ENCODE results near the gene BPI. TPM values are rescaled to one million over a fixed set of nuclear protein-coding genes. Genes with fewer than 3 reads are reported as not detected.
"Not testable (repeated sequence)": the region's sequence is repeated elsewhere in the genome, so short reads cannot be mapped to it uniquely, and the experiment has no call there.

The BPI gene
- total and polyA plus RNA-seq, 4 donors = 0.31 to 5.6 (median 1.1) TPM

GRCh38 chr20:38313676-38314075, 9.7 kb downstream of the BPI start:
- Histone ChIP-seq H3K27ac (ENCODE audit: low read depth in 1 of 2, low read length in 1 of 2) (no peak overlapping the region), H3K36me3 (ENCODE audit: control insufficient read depth in 4 of 4, insufficient read depth in 4 of 4, low read length in 4 of 4) (no peaks in the 10 kb centered on the region), H3K4me1 (ENCODE audit: control insufficient read depth in 5 of 5, insufficient read depth in 5 of 5, low read length in 5 of 5) (no peaks in the 10 kb centered on the region), H3K9me3 (ENCODE audit: control insufficient read depth in 4 of 4, insufficient read depth in 3 of 4, low read length in 3 of 4) (peaks cover 0 to 4% (median 0%) of the 10 kb centered on the region in 4 donors), H3K4me3 (no peak overlapping the region), H3K27me3 (ENCODE audit: control insufficient read depth in 3 of 3, insufficient read depth in 3 of 3, low read length in 2 of 3) (no peaks in the 10 kb centered on the region), H3K9ac (ENCODE audit: insufficient read depth in 1 of 2, low read length in 2 of 2) (no peak overlapping the region)
- WGBS, 2 donors = 94 to 98% methylated on average over 2 of the region's 2 CpGs
- TF ChIP-seq CTCF (IDR thresholded peaks at IDR 0.05; ENCODE audit: control extremely low read depth, extremely low read depth) = no peak
- DNase-seq = no peak
- ATAC-seq (ENCODE audit: insufficient read depth, low FRiP score) = no peak

GRCh38 chr20:38314350-38314749, 10.4 kb downstream of the BPI start:
- not testable (repeated sequence) for H3K36me3 ChIP-seq (ENCODE audit: control insufficient read depth in 4 of 4, insufficient read depth in 4 of 4, low read length in 4 of 4); H3K9me3 ChIP-seq (ENCODE audit: control insufficient read depth in 4 of 4, insufficient read depth in 3 of 4, low read length in 3 of 4); DNase-seq; H3K27me3 ChIP-seq (ENCODE audit: control insufficient read depth in 3 of 3, insufficient read depth in 3 of 3, low read length in 2 of 3); H3K4me1 ChIP-seq (ENCODE audit: control insufficient read depth in 5 of 5, insufficient read depth in 5 of 5, low read length in 5 of 5); H3K9ac ChIP-seq (ENCODE audit: insufficient read depth in 1 of 2, low read length in 2 of 2); H3K4me3 ChIP-seq; H3K27ac ChIP-seq (ENCODE audit: low read depth in 1 of 2, low read length in 1 of 2); ATAC-seq (ENCODE audit: insufficient read depth, low FRiP score)
- WGBS, 2 donors = 93 to 99% methylated on average over 1 of the region's 1 CpG

GRCh38 chr20:38315290-38315966, 11.5 kb downstream of the BPI start:
- ATAC-seq (ENCODE audit: insufficient read depth, low FRiP score) (no peak), DNase-seq (peak; percentile 29 to 66 (median 53))
- Histone ChIP-seq H3K9me3 (ENCODE audit: control insufficient read depth in 4 of 4, insufficient read depth in 3 of 4, low read length in 3 of 4) (peaks cover 0 to 2% (median 0%) of the 10 kb centered on the region in 4 donors), H3K4me3 (no peak overlapping the region), H3K9ac (ENCODE audit: insufficient read depth in 1 of 2, low read length in 2 of 2) (no peak overlapping the region), H3K27ac (ENCODE audit: low read depth in 1 of 2, low read length in 1 of 2) (no peak overlapping the region), H3K36me3 (ENCODE audit: control insufficient read depth in 4 of 4, insufficient read depth in 4 of 4, low read length in 4 of 4) (no peaks in the 10 kb centered on the region), H3K4me1 (ENCODE audit: control insufficient read depth in 5 of 5, insufficient read depth in 5 of 5, low read length in 5 of 5) (no peaks in the 10 kb centered on the region), H3K27me3 (ENCODE audit: control insufficient read depth in 3 of 3, insufficient read depth in 3 of 3, low read length in 2 of 3) (peaks cover 0 to 2% (median 0%) of the 10 kb centered on the region in 3 donors)
- WGBS, 2 donors = 70 to 73% methylated on average over 5 of the region's 5 CpGs
- no peak for TF ChIP-seq CTCF (IDR thresholded peaks at IDR 0.05; ENCODE audit: control extremely low read depth, extremely low read depth)

GRCh38 chr20:38316341-38316740, 12.4 kb downstream of the BPI start:
- H3K27me3 ChIP-seq (ENCODE audit: control insufficient read depth in 3 of 3, insufficient read depth in 3 of 3, low read length in 2 of 3) = peaks cover 0 to 2% (median 0%) of the 10 kb centered on the region in 3 donors
- H3K36me3 ChIP-seq (ENCODE audit: control insufficient read depth in 4 of 4, insufficient read depth in 4 of 4, low read length in 4 of 4) = no peaks in the 10 kb centered on the region
- no peak for ATAC-seq (ENCODE audit: insufficient read depth, low FRiP score)
- H3K4me3 ChIP-seq = no peak overlapping the region
- TF ChIP-seq CTCF (IDR thresholded peaks at IDR 0.05; ENCODE audit: control extremely low read depth, extremely low read depth) = no peak
- no peak overlapping the region for H3K27ac ChIP-seq (ENCODE audit: low read depth in 1 of 2, low read length in 1 of 2)
- no peak overlapping the region for H3K9ac ChIP-seq (ENCODE audit: insufficient read depth in 1 of 2, low read length in 2 of 2)
- peaks cover 0 to 2% (median 0%) of the 10 kb centered on the region in 4 donors for H3K9me3 ChIP-seq (ENCODE audit: control insufficient read depth in 4 of 4, insufficient read depth in 3 of 4, low read length in 3 of 4)
- no peak for DNase-seq
- H3K4me1 ChIP-seq (ENCODE audit: control insufficient read depth in 5 of 5, insufficient read depth in 5 of 5, low read length in 5 of 5) = no peaks in the 10 kb centered on the region
- WGBS, 2 donors = 89 to 95% methylated on average over 4 of the region's 4 CpGs

Measured in lung (tissue), 12 donors.